OCI-LY1 (cell line): ENCODE results near the gene YTHDF2.
"Not testable (repeated sequence)": the region's sequence is repeated elsewhere in the genome, so short reads cannot be mapped to it uniquely, and the experiment has no call there.

Source experiments
- H2AFZ ChIP-seq: fragments of 200-600 bp; sonication (generic), shearing (Covaris generic); 2 replicates; pipeline ENCODE4 v1.6.0; 2014; ENCODE audit warnings: antibody characterized with exemption, mild to moderate bottlenecking, low read length
- H3F3A ChIP-seq: fragments of 200-600 bp; sonication (generic), shearing (Covaris generic); 2 replicates; pipeline ENCODE4 v1.6.0; 2014; ENCODE audit warnings: mild to moderate bottlenecking, antibody characterized with exemption, low read length, moderate library complexity; ENCODE audit not compliant: insufficient read depth
- H3K27ac ChIP-seq: fragments of 200-600 bp; sonication (generic); 2 replicates; pipeline ENCODE4 v1.5.1; 2014; ENCODE audit warnings: low read length, mixed run types, mild to moderate bottlenecking, low read depth; ENCODE audit not compliant: poor library complexity, severe bottlenecking
- H3K27me3 ChIP-seq: fragments of 200-600 bp; sonication (generic); 2 replicates; pipeline ENCODE4 v1.6.0; 2014; ENCODE audit warnings: antibody characterized with exemption, mild to moderate bottlenecking, low read length, moderate library complexity; ENCODE audit not compliant: insufficient read depth
- H3K36me3 ChIP-seq: fragments of 200-600 bp; sonication (generic); 2 replicates; pipeline ENCODE4 v1.6.1; 2014; ENCODE audit warnings: mild to moderate bottlenecking, antibody characterized with exemption, low read length, moderate library complexity, mixed read lengths; ENCODE audit not compliant: insufficient read depth
- H3K4me1 ChIP-seq: fragments of 200-600 bp; sonication (generic); 2 replicates; pipeline ENCODE4 v1.5.1; 2014; ENCODE audit warnings: mild to moderate bottlenecking, low read length, moderate library complexity; ENCODE audit not compliant: insufficient read depth, severe bottlenecking
- H3K4me2 ChIP-seq: fragments of 200-600 bp; sonication (generic), shearing (Covaris generic); 2 replicates; pipeline ENCODE4 v1.6.1; 2014; ENCODE audit warnings: low read length
- H3K4me3 ChIP-seq: fragments of 200-600 bp; sonication (generic); 2 replicates; pipeline ENCODE4 v1.5.1; 2014; ENCODE audit warnings: low read length, low read depth, mild to moderate bottlenecking, mixed read lengths; ENCODE audit not compliant: poor library complexity, severe bottlenecking
- H3K79me2 ChIP-seq: fragments of 200-600 bp; shearing (Covaris generic); 2 replicates; pipeline ENCODE4 v1.6.1; 2016; ENCODE audit warnings: mixed run types, low read length, mixed read lengths; ENCODE audit not compliant: insufficient read depth
- H3K9ac ChIP-seq: fragments of 200-600 bp; sonication (generic), shearing (Covaris generic); 2 replicates; pipeline ENCODE4 v1.6.1; 2014; ENCODE audit warnings: mild to moderate bottlenecking, low read length, mixed read lengths
- H3K9me2 ChIP-seq: fragments of 200-600 bp; sonication (generic), shearing (Covaris generic); 2 replicates; pipeline ENCODE4 v1.6.1; 2014; ENCODE audit warnings: low read depth, mild to moderate bottlenecking, low read length, mixed read lengths
- H3K9me3 ChIP-seq: fragments of 200-600 bp; shearing (Covaris generic); 2 replicates; pipeline ENCODE4 v1.6.1; 2014; ENCODE audit warnings: low read length, mixed read lengths
- H4K20me1 ChIP-seq: fragments of 200-600 bp; sonication (generic), shearing (Covaris generic); 2 replicates; pipeline ENCODE4 v1.6.0; 2016; ENCODE audit warnings: mild to moderate bottlenecking, low read length; ENCODE audit not compliant: insufficient read depth
- EZH2 ChIP-seq: fragments of 200-600 bp; sonication (generic), shearing (Covaris generic); IDR thresholded peaks from 2 replicates; pipeline ENCODE4 v1.8.0; 2017; ENCODE audit warnings: borderline replicate concordance, mixed run types, mild to moderate bottlenecking, antibody characterized with exemption, low read length, moderate library complexity, mixed read lengths
- TF ChIP-seq, protein P1 (sequence below): fragments of 200-600 bp; sonication (generic), shearing (Covaris generic); IDR thresholded peaks from 2 replicates; pipeline ENCODE4 v1.5.1; 2017; ENCODE audit warnings: mild to moderate bottlenecking, antibody characterized with exemption, low read length, moderate library complexity, mixed read lengths

YTHDF2 gene

DNA sequence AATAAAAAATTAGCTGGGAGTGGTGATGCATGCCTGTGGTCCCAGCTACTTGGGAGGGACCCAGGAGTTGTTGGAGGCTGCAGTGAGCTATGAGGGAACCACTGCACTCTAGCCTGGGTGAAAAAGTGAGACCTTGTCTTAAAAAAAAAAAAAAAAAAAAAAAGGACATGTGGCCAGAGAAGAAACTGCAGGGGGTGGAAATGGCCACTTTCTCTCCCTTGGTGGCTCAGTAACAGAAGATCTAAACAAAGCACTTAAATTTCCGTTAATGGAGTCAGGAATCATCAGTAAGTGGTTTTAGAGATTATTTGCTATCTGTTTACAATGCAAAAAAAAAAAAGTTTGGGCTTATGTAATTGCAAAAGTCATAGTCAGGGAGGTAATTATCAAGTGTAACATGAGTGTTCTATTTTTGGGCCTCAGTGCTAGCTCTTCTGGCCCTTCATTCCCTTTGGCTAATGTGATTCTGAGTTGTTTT lies 55.9 kb downstream of the YTHDF2 start:
- Histone ChIP-seq H3K4me2 (no peak overlapping the region), H3K9me2 (no peaks in the 10 kb centered on the region), H2AFZ (no peak overlapping the region), H3K9me3 (no peaks in the 10 kb centered on the region), H4K20me1 (no peaks in the 10 kb centered on the region), H3K9ac (no peak overlapping the region), H3K4me3 (no peak overlapping the region), H3K36me3 (no peaks in the 10 kb centered on the region), H3K4me1 (peaks cover 3% of the 10 kb centered on the region), H3K27me3 (no peaks in the 10 kb centered on the region), H3F3A (no peaks in the 10 kb centered on the region), H3K27ac (no peak overlapping the region), H3K79me2 (no peaks in the 10 kb centered on the region)
- TF ChIP-seq, protein P1, sequence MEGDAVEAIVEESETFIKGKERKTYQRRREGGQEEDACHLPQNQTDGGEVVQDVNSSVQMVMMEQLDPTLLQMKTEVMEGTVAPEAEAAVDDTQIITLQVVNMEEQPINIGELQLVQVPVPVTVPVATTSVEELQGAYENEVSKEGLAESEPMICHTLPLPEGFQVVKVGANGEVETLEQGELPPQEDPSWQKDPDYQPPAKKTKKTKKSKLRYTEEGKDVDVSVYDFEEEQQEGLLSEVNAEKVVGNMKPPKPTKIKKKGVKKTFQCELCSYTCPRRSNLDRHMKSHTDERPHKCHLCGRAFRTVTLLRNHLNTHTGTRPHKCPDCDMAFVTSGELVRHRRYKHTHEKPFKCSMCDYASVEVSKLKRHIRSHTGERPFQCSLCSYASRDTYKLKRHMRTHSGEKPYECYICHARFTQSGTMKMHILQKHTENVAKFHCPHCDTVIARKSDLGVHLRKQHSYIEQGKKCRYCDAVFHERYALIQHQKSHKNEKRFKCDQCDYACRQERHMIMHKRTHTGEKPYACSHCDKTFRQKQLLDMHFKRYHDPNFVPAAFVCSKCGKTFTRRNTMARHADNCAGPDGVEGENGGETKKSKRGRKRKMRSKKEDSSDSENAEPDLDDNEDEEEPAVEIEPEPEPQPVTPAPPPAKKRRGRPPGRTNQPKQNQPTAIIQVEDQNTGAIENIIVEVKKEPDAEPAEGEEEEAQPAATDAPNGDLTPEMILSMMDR: no peak; the same call in 1 of the 2 replicates
- TF ChIP-seq EZH2: no peak

DNA sequence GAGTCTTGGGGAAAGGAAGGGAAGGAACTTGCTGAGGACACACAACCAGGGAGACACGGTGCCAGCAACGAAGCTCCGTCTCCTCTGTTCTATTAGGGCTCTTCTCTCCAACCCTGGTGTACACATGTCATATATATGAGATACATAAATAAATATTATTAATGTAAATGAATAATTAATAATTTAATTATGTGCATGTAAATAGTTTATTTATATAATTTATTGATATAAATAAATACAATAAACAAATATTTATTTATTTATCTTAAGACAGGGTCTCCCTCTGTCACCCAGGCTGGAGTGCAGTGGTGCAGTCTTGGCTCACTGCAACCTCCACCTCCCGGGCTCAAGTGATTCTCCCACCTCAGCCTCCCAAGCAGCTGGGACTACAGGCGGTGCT lies 57.8 kb downstream of the YTHDF2 start:
- H2AFZ ChIP-seq, H3K4me2 ChIP-seq: not testable (repeated sequence)

DNA sequence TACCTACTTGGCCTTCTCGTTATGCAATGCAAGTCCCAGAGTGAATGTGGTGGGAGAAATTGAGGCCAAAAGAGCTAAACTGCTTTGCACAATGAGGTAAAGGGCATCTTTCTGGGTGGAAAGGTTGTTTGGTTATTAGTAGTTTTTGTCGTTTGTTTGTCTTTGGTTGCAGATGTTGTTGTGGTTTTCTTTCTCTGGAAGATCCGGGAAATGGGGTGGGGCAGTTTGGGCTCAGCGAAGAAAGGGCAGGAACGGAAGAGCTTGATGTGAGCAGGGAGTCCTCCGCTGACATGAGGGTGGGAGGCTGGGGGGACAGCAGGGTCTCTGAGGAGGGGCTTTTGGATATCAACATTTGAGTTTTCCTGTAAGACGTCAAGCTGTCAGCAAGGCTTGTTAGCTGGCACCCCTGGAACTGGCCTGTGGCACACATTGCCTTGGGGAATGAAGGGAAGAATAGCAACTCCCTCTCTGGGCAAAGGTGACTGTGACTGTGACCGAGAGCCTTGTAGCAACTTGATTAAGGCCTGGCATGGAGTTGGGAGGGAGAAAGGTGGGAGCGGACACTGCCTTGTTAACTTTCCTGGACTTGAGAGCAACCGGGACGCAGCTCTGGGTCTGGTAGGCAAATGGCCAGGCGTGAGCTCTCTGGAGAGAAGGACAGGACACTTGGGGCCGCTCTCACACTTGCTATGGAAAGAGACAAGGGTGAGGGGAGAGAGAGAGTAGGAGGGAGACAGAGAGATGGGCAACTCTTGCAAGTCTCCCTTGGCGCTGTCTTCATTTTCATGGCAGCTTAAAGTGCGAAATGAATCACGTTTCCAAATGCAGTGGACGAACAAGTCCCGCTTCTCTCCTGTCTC lies 59.8 kb downstream of the YTHDF2 start:
- Histone ChIP-seq H3K27me3 (no peaks in the 10 kb centered on the region), H3K4me2 (no peak overlapping the region), H3K9me3 (no peaks in the 10 kb centered on the region), H3F3A (no peaks in the 10 kb centered on the region), H3K79me2 (no peaks in the 10 kb centered on the region), H2AFZ (no peak overlapping the region), H4K20me1 (no peaks in the 10 kb centered on the region), H3K9ac (no peak overlapping the region), H3K4me3 (no peak overlapping the region), H3K27ac (no peak overlapping the region), H3K4me1 (no peaks in the 10 kb centered on the region), H3K9me2 (no peaks in the 10 kb centered on the region), H3K36me3 (no peaks in the 10 kb centered on the region)
- no peak for TF ChIP-seq EZH2
- TF ChIP-seq, protein P1: no peak

More for the DNA sequence above, 57.8 kb downstream of the YTHDF2 start:
- not testable (repeated sequence) for H3K4me3 ChIP-seq, H3K9me3 ChIP-seq, H3K9ac ChIP-seq, H4K20me1 ChIP-seq, H3K79me2 ChIP-seq, H3K9me2 ChIP-seq, H3K36me3 ChIP-seq, H3K27ac ChIP-seq, H3K27me3 ChIP-seq, H3K4me1 ChIP-seq, H3F3A ChIP-seq

DNA sequence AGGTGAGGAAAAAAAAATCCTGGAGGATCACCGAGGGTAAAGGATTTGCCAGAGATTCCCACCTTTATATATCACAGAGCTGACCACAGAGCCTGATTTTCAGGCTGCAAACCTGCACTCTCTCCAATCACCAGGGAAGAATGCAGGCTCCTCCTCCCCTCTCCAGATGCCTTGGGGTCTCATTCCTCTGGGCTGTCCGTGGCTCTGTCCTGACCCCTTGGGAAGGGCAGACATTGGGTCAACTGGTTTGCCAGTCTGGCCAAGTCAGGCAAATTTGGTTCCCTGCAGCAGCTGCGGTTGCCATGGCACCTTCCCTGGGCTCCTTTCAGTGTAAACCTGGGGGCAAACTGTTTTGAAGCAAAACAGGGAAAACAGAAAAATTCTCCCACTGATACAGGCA lies 63.6 kb downstream of the YTHDF2 start:
- no peaks in the 10 kb centered on the region for H3K36me3 ChIP-seq
- H3K9ac ChIP-seq: no peak overlapping the region
- H3K27me3 ChIP-seq: no peaks in the 10 kb centered on the region
- no peaks in the 10 kb centered on the region for H3K9me2 ChIP-seq
- H3F3A ChIP-seq: no peaks in the 10 kb centered on the region
- H4K20me1 ChIP-seq: no peaks in the 10 kb centered on the region
- H3K27ac ChIP-seq: no peak overlapping the region
- H3K4me1 ChIP-seq: no peaks in the 10 kb centered on the region
- no peak for TF ChIP-seq EZH2
- TF ChIP-seq, protein P1: no peak
- no peaks in the 10 kb centered on the region for H3K79me2 ChIP-seq
- H3K9me3 ChIP-seq: no peaks in the 10 kb centered on the region
- no peak overlapping the region for H3K4me3 ChIP-seq
- H2AFZ ChIP-seq: no peak overlapping the region
- H3K4me2 ChIP-seq: no peak overlapping the region
